Activated CD4-positive, alpha-beta memory T cell treated with anti-CD3 and anti-CD28 coated beads, Interleukin-2, amount 10 ng/mL, durations not matched to agents 7 days and 5 days (primary cell): ENCODE data around the gene SSNA1. TPM values are rescaled to one million over a fixed set of nuclear protein-coding genes. Genes with fewer than 3 reads are reported as not detected.

Source experiments
- CTCF ChIA-PET: fragments of 350-600 bp; sonication (Branson Sonifier 250); formaldehyde crosslinking; loops from one replicate; lab custom pipeline; 2021; ENCODE audit warnings: antibody characterized with exemption, inconsistent platforms; lab: Charles Lee
- POLR2A ChIA-PET: fragments of 350-600 bp; sonication (Branson Sonifier 250); formaldehyde crosslinking; loops from one replicate; lab custom pipeline; 2021; ENCODE audit warnings: antibody characterized with exemption; lab: Charles Lee
- DNase-seq: peaks from one replicate; pipeline ENCODE4 v3.0.0-alpha.2; 2020
- H3K27ac Mint-ChIP-seq: one replicate; pipeline ENCODE4 v1.8.0; 2021; ENCODE audit warnings: mild to moderate bottlenecking, mixed read lengths
- H3K27me3 Mint-ChIP-seq: one replicate; pipeline ENCODE4 v1.8.0; 2021; ENCODE audit warnings: mixed read lengths
- H3K36me3 Mint-ChIP-seq: one replicate; pipeline ENCODE4 v1.8.0; 2021; ENCODE audit warnings: low read depth, mixed read lengths
- H3K4me1 Mint-ChIP-seq: one replicate; pipeline ENCODE4 v1.8.0; 2021; ENCODE audit warnings: mixed read lengths
- H3K4me3 Mint-ChIP-seq: one replicate; pipeline ENCODE4 v1.8.0; 2021; ENCODE audit warnings: mild to moderate bottlenecking, mixed read lengths
- H3K9me3 Mint-ChIP-seq: one replicate; pipeline ENCODE4 v1.8.0; 2021; ENCODE audit warnings: mixed read lengths
- total RNA-seq, 2 experiments: library from RNA; stranded (reverse); gene quantifications; one replicate each; pipeline ENCODE4 v1.2.3, GENCODE V29; 2021

SSNA1 gene
- total RNA-seq = 10 to 100 TPM; 70.0 to 76.3 TPM

- Mint-ChIP-seq H3K27me3 (no peaks in the 10 kb centered on the region), H3K9me3 (no peaks in the 10 kb centered on the region), H3K4me1 (peaks cover 40% of the 10 kb centered on the region), H3K4me3 (peak within 1 kb of the TSS; percentile 93), H3K27ac (peak within 1 kb of the TSS; percentile 97), H3K36me3 (peaks cover 28% of the 10 kb centered on the region)
- POLR2A ChIA-PET = interaction anchor here (0.6 to 3.1 kb wide), 31 partner anchors 10 to 791 kb away, joined by 3 to 30 read pairs (median 5); partner anchors contain the start of genes CYSRT1, GRIN1, LRRC26 and MAN1B1
- DNase-seq = peak; percentile 94
- CTCF ChIA-PET = interaction anchor here (0.7 to 2.8 kb wide), 13 partner anchors 12 to 160 kb away, joined by 3 to 12 read pairs (median 6); partner anchors contain the start of genes MAN1B1, RNF208, RNF224 and TPRN
These were observed at the start of gene SSNA1, which contains the start of gene ANAPC2 for GRCh38 chr9:137188490-137189296. Gene SSNA1, plus strand, starts transcription at chr9:137188676. Its CDS starts 51 bp downstream, at chr9:137188727. Gene ANAPC2, minus strand, starts transcription at chr9:137188560. Its CDS starts 28 bp downstream, at chr9:137188532.

- Mint-ChIP-seq H3K4me1 (peaks cover 5% of the 10 kb centered on the region), H3K36me3 (no peaks in the 10 kb centered on the region), H3K9me3 (no peaks in the 10 kb centered on the region), H3K4me3 (no peak within 1 kb of the TSS), H3K27ac (no peak within 1 kb of the TSS), H3K27me3 (peaks cover 49% of the 10 kb centered on the region)
- peak; percentile 47 for DNase-seq
- CTCF ChIA-PET = no interaction called here
- POLR2A ChIA-PET = interaction anchor here (1.3 to 1.9 kb wide), 2 partner anchors 9 to 50 kb away, joined by 4 to 12 read pairs; partner anchors contain the start of gene SSNA1
These were observed 49.6 kb upstream of the SSNA1 start, which contains the start of gene GRIN1 for GRCh38 chr9:137138722-137139467. Gene GRIN1, plus strand, starts transcription at chr9:137139154. Its CDS starts 333 bp downstream, at chr9:137139487.

GRCh38 chr9:137139468-137140150, 48.9 kb upstream of the SSNA1 start:
- CTCF ChIA-PET = no interaction called here
- Mint-ChIP-seq H3K4me1 (peaks cover 5% of the 10 kb centered on the region), H3K27me3 (peaks cover 49% of the 10 kb centered on the region), H3K9me3 (no peaks in the 10 kb centered on the region), H3K4me3 (no peak overlapping the region), H3K27ac (no peak overlapping the region), H3K36me3 (no peaks in the 10 kb centered on the region)
- POLR2A ChIA-PET = interaction anchor here (1.3 to 1.9 kb wide), 2 partner anchors 10 to 49 kb away, joined by 4 to 12 read pairs; partner anchors contain the start of gene SSNA1
- no peak for DNase-seq

- Mint-ChIP-seq H3K36me3 (no peaks in the 10 kb centered on the region), H3K9me3 (no peaks in the 10 kb centered on the region), H3K4me3 (no peak overlapping the region), H3K27me3 (peaks cover 47% of the 10 kb centered on the region), H3K4me1 (peaks cover 5% of the 10 kb centered on the region), H3K27ac (no peak overlapping the region)
- POLR2A ChIA-PET = interaction anchor here (1.3 to 1.9 kb wide), 2 partner anchors 11 to 49 kb away, joined by 4 to 12 read pairs; partner anchors contain the start of gene SSNA1
- no peak for DNase-seq
- CTCF ChIA-PET = no interaction called here
These were observed 48.1 kb upstream of the SSNA1 start for GRCh38 chr9:137140151-137141012.

- POLR2A ChIA-PET = no interaction called here
- CTCF ChIA-PET = no interaction called here
- H3K36me3 Mint-ChIP-seq = no peaks in the 10 kb centered on the region
- H3K9me3 Mint-ChIP-seq = no peaks in the 10 kb centered on the region
- H3K4me3 Mint-ChIP-seq = no peak overlapping the region
- no peak overlapping the region for H3K27ac Mint-ChIP-seq
- peaks cover 43% of the 10 kb centered on the region for H3K27me3 Mint-ChIP-seq
- no peak for DNase-seq
- H3K4me1 Mint-ChIP-seq = peaks cover 5% of the 10 kb centered on the region
These were observed 47.2 kb upstream of the SSNA1 start for GRCh38 chr9:137141050-137141810.

- ChIA-PET POLR2A (no interaction called here), CTCF (no interaction called here)
- Mint-ChIP-seq H3K9me3 (no peaks in the 10 kb centered on the region), H3K27me3 (peaks cover 41% of the 10 kb centered on the region), H3K27ac (no peak overlapping the region), H3K4me1 (peaks cover 5% of the 10 kb centered on the region), H3K36me3 (no peaks in the 10 kb centered on the region), H3K4me3 (no peak overlapping the region)
- DNase-seq = no peak
These were observed 46.2 kb upstream of the SSNA1 start for GRCh38 chr9:137141976-137142936.

- ChIA-PET CTCF (interaction anchor here (1.0 kb wide), 1 partner anchor 14 kb away, joined by 3 read pairs; no protein-coding TSS in a partner anchor), POLR2A (no interaction called here)
- H3K27ac Mint-ChIP-seq = no peak overlapping the region
- H3K4me3 Mint-ChIP-seq = no peak overlapping the region
- no peaks in the 10 kb centered on the region for H3K9me3 Mint-ChIP-seq
- no peaks in the 10 kb centered on the region for H3K36me3 Mint-ChIP-seq
- peaks cover 29% of the 10 kb centered on the region for H3K27me3 Mint-ChIP-seq
- peaks cover 3% of the 10 kb centered on the region for H3K4me1 Mint-ChIP-seq
- DNase-seq = no peak
These were observed 45.0 kb upstream of the SSNA1 start for GRCh38 chr9:137143459-137143858.

- DNase-seq = no peak
- ChIA-PET CTCF (no interaction called here), POLR2A (no interaction called here)
These were observed 42.5 kb upstream of the SSNA1 start for GRCh38 chr9:137145731-137146526.

GRCh38 chr9:137146527-137146918, 42.0 kb upstream of the SSNA1 start:
- CTCF ChIA-PET = no interaction called here
- H3K4me1 Mint-ChIP-seq = peaks cover 3% of the 10 kb centered on the region
- no peak for DNase-seq
- H3K36me3 Mint-ChIP-seq = no peaks in the 10 kb centered on the region
- H3K4me3 Mint-ChIP-seq = no peak overlapping the region
- POLR2A ChIA-PET = no interaction called here
- peaks cover 7% of the 10 kb centered on the region for H3K27me3 Mint-ChIP-seq
- H3K27ac Mint-ChIP-seq = no peak overlapping the region
- H3K9me3 Mint-ChIP-seq = no peaks in the 10 kb centered on the region

More at GRCh38 chr9:137145731-137146526, 42.5 kb upstream of the SSNA1 start:
- Mint-ChIP-seq H3K27ac (no peak overlapping the region), H3K4me1 (peaks cover 3% of the 10 kb centered on the region), H3K27me3 (peaks cover 9% of the 10 kb centered on the region), H3K4me3 (no peak overlapping the region), H3K9me3 (no peaks in the 10 kb centered on the region), H3K36me3 (no peaks in the 10 kb centered on the region)
